Head of caudate nucleus (tissue), 42 donors: Measurements from ENCODE around the gene XAGE1B.
"Not testable (repeated sequence)": the region's sequence is repeated elsewhere in the genome, so short reads cannot be mapped to it uniquely, and the experiment has no call there.

Source experiments
- DNase-seq, 42 donors: peaks; one replicate each; pipeline versions ENCODE4 v3.0.0 to v3.0.0-alpha.2; 2020 to 2021; ENCODE audit warnings: mixed read lengths in 7 of 42
- intact Hi-C: fragments of 100-400 bp; cut with DNase I; formaldehyde crosslinking; loops from one replicate; pipeline ENCODE4 v1.15.0; 2022

The XAGE1B gene, protein sequence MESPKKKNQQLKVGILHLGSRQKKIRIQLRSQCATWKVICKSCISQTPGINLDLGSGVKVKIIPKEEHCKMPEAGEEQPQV

DNA sequence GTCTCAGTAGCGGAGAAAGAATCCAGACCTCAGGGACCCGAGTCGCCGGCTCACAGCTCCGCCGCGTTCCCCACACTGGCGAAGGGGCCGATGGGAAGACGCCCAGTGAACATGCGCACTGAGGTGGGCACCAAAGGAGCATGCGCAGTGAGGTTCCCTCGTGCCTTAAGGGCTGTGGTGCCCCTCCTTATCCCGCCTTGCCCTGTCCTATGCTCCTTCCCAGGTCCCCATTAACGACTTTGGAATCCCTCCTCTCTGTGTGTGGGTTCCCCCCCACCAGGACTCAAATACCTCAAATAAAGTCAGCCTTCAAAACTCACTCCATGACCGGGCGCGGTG, at the start of gene XAGE1B:
XAGE1B (minus strand) TSS at position 77 of the 339 bp plus-strand sequence. CDS start 1,536 bp downstream, outside the sequence.
- intact Hi-C loops, DNase-seq: not testable (repeated sequence)

DNA sequence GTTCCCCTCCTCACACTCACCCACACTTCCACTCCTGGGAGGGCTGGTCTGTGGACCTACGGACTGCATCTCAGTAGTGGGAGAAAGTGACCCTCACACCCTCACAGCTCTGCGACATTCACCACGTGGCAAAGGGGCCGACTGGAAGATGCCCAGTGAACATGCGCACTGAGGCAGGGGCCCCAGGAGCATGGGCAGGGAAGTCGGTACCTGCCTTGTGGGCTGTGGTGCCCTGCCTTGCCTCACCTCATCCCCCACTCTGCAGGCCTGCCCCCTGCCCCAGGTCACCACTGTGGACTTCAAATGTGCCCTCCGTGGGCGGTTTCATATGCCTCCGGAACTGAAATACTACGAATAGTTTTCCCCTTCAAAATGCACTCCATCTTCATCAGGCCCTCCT, 46.2 kb upstream of the XAGE1B start:
- no peak for DNase-seq
- intact Hi-C loops = no loop called here

DNA sequence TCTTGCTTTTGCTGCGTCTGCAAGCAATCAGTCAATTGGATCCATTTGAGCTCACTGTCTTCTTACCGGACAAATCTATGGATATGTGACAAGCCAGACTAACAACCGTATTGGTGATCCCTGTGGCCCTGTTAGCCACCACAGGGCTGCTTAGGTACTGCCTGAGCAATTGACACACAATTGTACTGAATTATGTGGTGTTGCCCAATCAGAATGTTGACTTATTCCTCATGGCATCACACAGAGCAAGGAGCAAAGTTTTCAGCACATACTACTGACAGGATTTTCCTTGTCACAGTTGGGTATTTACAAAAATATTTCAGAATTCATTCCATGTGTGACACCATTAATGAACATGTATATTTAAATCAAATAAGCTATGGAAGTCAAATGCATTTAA, 41.3 kb upstream of the XAGE1B start:
- no peak for DNase-seq
- intact Hi-C loops = no loop called here

DNA sequence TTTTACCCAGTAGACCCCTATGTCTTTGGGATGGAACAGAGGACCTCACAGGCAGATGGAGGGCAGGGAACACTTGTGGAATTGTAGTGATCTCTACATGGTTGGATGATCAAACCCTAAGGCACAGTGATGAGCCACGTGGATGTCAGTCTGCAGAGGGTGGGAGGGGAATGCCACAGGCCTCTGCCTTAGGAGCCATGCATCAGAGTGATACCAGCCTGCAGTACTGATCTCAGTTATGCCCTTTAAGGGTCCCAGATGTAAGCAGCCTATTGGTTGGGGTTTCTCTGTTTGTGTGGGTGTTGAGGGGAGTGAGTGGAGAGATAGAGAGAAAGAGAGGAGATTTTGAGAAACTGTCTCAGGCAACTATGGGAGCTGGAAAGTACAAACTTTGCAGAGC, 39.9 kb upstream of the XAGE1B start:
- no peak for DNase-seq
- intact Hi-C loops = no loop called here

DNA sequence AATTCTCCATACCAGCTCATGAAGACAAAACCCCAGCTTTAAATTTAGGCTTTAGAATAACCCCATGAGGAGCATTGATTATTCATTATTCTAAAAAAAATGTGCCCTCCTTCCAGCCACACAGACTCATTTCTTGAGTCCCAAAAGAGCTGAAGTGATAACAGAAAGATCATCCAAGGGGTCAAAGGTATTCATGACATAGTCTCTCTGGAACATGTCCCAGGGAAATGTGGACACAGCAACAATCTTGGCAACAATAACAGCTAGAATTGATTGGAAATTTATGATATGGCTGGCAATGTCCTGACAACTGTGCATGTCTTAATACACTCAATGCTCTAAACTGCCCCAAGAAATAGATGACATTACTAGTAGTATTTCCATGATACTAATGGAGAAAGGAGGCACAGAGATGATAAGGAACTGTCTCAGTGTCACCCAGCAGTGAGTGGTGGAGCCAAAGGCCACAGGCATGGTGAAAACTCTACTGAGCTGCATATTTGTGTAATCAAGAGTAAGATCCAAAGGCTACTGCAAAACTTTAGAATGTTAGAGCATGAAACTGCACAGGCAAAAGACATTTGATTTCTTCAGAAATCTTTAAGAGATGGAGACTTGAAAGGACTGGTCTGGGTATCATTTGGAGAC, 37.3 kb upstream of the XAGE1B start:
- DNase-seq = no peak

DNA sequence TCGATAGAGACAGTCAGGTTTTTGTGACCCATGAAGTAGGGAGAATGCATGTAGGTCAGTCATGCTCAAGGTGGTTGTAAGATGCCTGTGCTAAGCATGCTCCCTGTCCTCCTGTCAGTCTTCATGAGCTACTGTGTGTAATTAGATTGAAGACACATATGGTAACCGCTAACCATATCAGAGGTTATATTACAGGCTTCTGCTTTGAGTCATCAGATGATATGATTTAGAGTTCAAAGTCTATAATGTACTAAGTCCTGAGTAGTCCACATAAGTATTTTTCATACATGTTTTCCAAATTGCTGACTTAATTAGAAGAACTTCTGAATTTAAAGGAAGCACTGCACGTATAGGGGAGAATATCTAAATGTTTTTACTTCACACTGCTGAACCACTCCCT, 31.9 kb upstream of the XAGE1B start:
- DNase-seq, intact Hi-C loops: not testable (repeated sequence)

More for the DNA sequence above, 37.3 kb upstream of the XAGE1B start:
- intact Hi-C loops = no loop called here

DNA sequence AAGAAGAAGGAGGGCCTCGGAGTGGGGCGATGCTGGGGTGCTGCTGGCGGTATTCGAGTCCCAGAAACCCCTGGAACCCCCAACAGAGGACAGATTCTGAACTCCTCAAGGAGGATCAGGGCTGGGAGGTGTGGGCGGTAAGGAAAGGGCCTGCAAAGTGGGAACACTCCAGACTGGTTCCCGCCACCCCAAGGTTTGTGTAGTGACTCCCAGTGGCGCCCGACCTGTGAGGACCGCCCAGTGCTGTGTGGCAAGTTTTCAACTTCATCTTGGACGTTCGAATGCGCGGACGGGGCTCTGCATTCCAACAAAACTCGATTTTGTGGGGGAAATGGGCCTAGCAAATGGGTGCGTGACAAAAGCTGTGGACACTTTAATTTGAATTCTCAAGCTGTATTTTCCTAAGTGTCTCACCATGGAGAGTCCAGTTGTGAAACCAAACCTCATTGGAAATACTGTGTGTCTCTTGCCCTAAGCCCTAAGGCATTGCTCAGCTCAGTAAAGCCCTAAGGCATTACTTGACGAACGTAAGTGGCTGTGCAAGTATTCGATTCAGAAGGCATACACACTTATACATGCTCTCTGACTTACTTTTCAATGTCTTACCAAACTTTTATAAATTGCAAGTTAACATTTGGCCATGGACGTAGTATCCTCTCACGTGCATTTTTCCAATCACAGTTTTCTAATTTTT, 27.4 kb upstream of the XAGE1B start:
- intact Hi-C loops = no loop called here
- no peak for DNase-seq

DNA sequence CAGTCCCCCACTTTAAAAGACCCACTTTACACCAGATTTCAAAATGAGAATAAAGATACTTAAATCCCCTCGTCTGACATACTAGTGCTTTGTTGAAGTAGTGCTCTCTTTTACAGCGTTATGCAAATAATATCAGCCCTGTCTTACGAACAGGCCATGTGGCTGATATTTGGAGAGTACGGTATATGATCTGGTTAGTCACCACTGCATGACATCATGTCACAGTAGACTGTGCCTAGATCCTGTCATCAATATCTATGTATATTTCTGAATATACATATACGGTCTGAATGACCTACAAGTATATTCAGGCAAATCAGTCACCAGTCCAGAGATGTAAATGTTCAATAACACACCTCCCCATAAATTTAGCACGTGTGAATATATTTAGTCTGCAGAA, 25.4 kb upstream of the XAGE1B start:
- no peak for DNase-seq
- intact Hi-C loops = no loop called here

DNA sequence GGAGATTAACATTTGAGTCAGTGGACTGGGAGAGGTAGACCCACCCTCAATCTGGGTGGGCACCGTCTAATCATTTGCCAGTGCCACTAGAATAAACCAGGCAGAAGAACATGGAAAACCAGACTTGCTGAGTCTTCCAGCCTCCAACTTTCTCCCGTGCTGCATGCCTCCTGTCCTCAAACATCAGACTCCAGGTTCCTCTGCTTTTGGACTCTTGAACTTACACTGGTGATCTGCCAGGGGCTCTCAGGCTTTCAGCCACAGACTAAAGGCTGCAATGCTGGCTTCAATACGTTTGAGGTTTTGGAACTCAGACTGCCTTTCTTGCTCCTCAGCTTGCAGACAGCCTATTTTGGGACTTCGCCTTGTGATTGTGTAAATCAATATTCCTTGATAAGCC, 24.2 kb upstream of the XAGE1B start:
- intact Hi-C loops, DNase-seq: not testable (repeated sequence)

DNA sequence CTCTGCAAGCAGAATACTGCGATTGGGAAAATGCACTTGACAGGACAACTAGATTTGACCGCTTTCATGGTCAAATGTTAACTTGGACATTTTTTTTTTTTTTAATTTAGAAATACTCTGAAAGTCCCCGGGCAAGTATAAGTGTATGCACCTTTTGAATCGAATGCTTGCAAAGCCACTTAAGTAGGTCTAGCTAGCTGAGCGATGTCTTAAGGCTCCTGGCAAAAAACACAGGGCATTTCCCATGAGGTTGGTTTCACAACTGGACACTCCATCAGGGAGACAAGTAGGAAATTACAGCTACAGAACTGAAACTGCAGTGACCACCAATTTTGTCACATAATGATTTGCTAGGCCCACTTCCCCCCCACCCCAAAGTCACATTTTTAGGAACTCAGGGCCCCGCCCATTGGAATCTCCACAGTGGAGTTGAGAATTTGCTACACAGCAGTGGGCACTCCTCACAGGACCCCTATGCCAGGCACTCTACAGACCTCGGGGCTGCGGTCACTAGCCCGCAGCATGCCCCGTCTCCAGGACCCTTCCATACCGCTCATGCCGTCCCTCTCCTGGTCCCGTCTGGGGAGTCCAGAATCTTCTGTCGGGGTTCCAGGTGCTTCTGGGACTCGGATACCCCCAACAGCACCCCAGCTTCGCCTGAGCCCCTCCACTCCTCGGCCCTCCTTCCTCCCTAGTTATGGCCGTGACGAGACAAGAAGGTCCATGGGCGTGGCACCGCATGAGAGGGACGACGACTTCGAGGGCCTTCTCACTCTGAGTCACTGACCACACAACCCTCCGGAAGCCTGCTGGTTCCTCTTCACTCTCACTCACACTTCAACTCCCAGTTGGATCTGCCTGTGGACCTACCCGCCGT, 515 bp downstream of the XAGE1B start:
- DNase-seq, intact Hi-C loops: not testable (repeated sequence)

DNA sequence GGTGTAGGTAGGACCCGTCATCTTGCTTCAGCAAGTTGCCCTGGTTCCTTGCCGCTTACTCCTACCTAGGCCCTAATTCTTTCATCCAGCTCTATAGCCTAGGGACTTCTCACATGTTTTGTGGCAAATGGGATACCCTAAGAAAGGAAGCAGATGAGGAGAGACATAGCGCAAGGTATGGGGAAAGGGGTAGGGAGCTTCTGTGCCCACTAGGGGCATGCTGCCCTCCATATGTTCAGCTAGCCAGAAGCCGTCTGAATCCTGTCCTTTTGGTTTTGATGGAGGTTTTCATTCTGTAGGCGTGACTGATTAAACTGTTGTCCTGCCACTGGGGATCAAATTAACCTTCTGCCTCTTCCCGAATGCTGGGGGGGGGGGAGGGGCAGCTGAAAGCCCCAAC, 5.7 kb downstream of the XAGE1B start:
- intact Hi-C loops, DNase-seq: not testable (repeated sequence)

DNA sequence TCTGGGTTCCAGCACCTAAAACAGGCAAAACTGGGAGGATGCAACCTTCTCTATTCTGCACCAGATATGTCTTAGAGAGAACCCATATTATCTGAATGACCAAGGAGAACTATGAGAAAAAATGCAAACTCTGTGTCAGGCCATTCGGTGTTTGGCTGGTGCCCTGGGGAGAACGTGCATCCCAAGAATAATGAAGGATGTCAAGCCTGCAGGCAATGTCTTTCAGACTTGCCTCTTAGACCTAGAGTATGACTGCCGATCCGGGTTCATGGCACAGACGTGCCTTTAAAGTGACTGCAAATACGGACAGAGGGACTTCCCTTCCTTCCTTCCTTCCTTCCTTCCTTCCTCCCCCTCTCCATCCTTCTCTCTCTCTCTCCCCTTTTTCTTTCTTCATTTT, 6.9 kb downstream of the XAGE1B start:
- intact Hi-C loops = no loop called here
- peak in 1 of 42 donors; percentile 4 for DNase-seq

DNA sequence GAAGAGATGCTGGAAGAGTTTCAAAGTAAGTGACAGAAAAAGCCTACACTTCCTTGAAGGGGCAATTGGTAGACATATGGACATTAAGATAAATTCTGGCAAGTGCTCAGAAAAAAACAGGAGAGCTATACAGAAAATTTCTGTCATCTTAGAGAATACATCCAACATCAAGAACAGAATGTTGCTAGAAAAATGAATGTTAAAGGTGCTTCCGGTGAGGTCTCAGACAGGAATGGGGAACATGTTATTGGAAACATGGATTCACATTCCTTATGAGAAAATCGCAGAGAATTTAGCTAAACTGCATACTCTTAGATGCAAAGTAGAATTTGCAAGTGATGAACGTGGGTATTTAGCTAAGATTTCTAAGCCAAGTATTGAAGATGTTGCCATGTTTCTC, 9.5 kb downstream of the XAGE1B start:
- no peak for DNase-seq
- intact Hi-C loops = no loop called here

DNA sequence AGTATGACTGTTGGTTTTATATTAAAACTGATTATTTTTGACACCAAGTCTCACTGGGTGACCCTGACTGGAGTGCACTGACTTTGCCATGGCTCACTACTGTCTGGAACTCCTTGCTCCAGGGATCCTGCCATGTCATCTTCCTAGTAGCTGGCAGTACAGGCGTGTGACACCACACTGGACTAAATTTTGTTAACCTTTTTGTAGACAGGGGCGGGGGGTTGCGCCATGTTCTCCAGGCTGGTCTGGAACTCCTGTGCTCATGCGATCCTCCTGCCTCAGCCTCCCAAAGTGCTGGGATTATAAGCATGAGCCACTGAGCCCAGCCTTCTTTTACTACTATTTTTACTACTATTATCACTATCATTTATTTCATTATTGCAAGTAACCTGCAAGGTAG, 12.3 kb downstream of the XAGE1B start:
- peak in 2 of 42 donors; percentile 5 to 6 for DNase-seq
- intact Hi-C loops = no loop called here

DNA sequence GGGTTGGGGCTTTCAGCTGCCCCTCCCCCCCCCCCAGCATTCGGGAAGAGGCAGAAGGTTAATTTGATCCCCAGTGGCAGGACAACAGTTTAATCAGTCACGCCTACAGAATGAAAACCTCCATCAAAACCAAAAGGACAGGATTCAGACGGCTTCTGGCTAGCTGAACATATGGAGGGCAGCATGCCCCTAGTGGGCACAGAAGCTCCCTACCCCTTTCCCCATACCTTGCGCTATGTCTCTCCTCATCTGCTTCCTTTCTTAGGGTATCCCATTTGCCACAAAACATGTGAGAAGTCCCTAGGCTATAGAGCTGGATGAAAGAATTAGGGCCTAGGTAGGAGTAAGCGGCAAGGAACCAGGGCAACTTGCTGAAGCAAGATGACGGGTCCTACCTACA, 15.5 kb downstream of the XAGE1B start:
- intact Hi-C loops, DNase-seq: not testable (repeated sequence)

DNA sequence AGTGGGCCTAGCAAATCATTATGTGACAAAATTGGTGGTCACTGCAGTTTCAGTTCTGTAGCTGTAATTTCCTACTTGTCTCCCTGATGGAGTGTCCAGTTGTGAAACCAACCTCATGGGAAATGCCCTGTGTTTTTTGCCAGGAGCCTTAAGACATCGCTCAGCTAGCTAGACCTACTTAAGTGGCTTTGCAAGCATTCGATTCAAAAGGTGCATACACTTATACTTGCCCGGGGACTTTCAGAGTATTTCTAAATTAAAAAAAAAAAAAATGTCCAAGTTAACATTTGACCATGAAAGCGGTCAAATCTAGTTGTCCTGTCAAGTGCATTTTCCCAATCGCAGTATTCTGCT, 20.5 kb downstream of the XAGE1B start:
- intact Hi-C loops, DNase-seq: not testable (repeated sequence)

DNA sequence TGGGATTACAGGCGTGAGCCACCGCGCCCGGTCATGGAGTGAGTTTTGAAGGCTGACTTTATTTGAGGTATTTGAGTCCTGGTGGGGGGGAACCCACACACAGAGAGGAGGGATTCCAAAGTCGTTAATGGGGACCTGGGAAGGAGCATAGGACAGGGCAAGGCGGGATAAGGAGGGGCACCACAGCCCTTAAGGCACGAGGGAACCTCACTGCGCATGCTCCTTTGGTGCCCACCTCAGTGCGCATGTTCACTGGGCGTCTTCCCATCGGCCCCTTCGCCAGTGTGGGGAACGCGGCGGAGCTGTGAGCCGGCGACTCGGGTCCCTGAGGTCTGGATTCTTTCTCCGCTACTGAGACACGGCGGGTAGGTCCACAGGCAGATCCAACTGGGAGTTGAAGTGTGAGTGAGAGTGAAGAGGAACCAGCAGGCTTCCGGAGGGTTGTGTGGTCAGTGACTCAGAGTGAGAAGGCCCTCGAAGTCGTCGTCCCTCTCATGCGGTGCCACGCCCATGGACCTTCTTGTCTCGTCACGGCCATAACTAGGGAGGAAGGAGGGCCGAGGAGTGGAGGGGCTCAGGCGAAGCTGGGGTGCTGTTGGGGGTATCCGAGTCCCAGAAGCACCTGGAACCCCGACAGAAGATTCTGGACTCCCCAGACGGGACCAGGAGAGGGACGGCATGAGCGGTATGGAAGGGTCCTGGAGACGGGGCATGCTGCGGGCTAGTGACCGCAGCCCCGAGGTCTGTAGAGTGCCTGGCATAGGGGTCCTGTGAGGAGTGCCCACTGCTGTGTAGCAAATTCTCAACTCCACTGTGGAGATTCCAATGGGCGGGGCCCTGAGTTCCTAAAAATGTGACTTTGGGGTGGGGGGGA, 21.1 kb downstream of the XAGE1B start, which contains the start of gene XAGE1A:
XAGE1A (plus strand) TSS at position 264 of the 874 bp plus-strand sequence. CDS start 1,554 bp downstream, outside the sequence.
- DNase-seq, intact Hi-C loops: not testable (repeated sequence)

DNA sequence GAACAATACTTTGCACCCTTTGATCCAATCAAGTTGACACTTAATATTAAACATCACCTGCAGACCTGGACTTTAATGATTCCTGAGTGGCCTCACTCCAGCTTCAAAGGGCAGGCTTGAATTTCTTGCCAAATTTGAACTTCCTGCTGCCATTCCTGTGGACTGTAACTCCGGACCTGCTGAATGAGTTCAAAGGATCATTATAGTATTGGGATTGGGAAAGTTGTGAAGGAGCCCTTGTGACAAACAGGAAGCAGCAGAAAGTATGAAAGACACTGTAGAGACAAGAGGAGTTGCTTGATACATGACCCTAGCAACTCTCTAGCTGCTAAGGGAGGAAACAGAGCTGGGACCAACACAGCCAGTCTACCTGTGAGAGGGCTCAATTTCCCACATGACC, 45.6 kb downstream of the XAGE1B start:
- DNase-seq, intact Hi-C loops: not testable (repeated sequence)
